RWPE1 (cell line): ENCODE results near the gene MAN2B2.

Experiments
- CTCF ChIA-PET: fragments of 350-600 bp; sonication (Branson Sonifier 250); formaldehyde crosslinking; extraction: SDS; loops from one replicate; lab custom pipeline; 2021; lab: Yijun Ruan, JAX
- POLR2A ChIA-PET: fragments of 400-600 bp; formaldehyde crosslinking; extraction: SDS; loops from one replicate; lab custom pipeline; 2020; ENCODE audit warnings: antibody characterized with exemption; ENCODE audit not compliant: low non-redundant PET; lab: Yijun Ruan, JAX
- DNase-seq: peaks from one replicate; pipeline ENCODE4 v3.0.0; 2012; ENCODE audit warnings: low spot score
- H3K27ac ChIP-seq: fragments of 450-650 bp; 2 replicates; pipeline ENCODE4 v1.5.1; 2017
- TF ChIP-seq, protein P1 (sequence below): fragments of 450-650 bp; conservative IDR thresholded peaks from 2 replicates; pipeline ENCODE4 v1.5.1; 2017; ENCODE audit warnings: low read depth, mild to moderate bottlenecking

The MAN2B2 gene

GRCh38 chr4:6592804-6593563 lies 18.0 kb downstream of the MAN2B2 start:
- ChIA-PET CTCF (interaction anchor here (0.5 to 0.7 kb wide), 4 partner anchors 20 to 1622 kb away, joined by 3 to 4 read pairs (median 3); no protein-coding TSS in a partner anchor), POLR2A (no interaction called here)
- no peak overlapping the region for H3K27ac ChIP-seq
- TF ChIP-seq, protein P1, sequence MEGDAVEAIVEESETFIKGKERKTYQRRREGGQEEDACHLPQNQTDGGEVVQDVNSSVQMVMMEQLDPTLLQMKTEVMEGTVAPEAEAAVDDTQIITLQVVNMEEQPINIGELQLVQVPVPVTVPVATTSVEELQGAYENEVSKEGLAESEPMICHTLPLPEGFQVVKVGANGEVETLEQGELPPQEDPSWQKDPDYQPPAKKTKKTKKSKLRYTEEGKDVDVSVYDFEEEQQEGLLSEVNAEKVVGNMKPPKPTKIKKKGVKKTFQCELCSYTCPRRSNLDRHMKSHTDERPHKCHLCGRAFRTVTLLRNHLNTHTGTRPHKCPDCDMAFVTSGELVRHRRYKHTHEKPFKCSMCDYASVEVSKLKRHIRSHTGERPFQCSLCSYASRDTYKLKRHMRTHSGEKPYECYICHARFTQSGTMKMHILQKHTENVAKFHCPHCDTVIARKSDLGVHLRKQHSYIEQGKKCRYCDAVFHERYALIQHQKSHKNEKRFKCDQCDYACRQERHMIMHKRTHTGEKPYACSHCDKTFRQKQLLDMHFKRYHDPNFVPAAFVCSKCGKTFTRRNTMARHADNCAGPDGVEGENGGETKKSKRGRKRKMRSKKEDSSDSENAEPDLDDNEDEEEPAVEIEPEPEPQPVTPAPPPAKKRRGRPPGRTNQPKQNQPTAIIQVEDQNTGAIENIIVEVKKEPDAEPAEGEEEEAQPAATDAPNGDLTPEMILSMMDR, result no peak
- DNase-seq, result no peak

GRCh38 chr4:6594341-6594740 lies 19.4 kb downstream of the MAN2B2 start:
- POLR2A ChIA-PET, result no interaction called here
- CTCF ChIA-PET, result no interaction called here
- no peak overlapping the region for H3K27ac ChIP-seq
- TF ChIP-seq, protein P1, result no peak
- DNase-seq, result no peak

GRCh38 chr4:6594826-6595355 lies 19.9 kb downstream of the MAN2B2 start:
- ChIA-PET POLR2A (no interaction called here), CTCF (no interaction called here)
- DNase-seq, result no peak
- TF ChIP-seq, protein P1, result no peak
- H3K27ac ChIP-seq, result no peak overlapping the region

DNA sequence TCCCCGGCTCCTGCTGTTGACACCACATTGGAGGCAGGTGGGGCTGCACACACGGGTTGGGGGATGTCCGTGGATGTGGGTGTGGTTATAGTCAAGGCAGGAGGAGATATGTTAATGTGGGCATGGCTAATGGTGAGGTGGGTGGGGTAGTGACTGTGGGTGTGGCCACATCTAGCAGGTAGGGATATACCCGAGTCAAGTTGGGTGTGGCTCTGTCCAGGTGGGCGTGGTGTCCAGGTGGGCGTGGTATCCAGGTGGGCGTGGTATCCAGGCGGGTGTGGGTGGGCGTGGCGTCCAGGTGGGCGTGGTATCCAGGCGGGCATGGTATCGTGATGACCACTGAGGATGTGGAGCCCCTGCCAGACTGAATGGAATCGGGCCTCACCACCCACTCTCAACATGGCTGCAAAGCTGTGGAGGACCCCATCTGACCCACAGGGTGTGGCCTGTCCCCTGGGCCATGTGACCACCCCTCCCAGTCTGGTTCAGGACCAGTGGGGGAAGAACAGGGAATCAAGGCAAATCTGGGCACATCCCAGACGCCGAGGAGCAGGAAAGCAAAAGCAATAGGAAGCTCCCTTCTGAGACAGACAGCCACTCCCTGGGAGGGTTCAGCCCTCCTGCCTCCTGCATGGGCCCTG lies 21.0 kb downstream of the MAN2B2 start:
- CTCF ChIA-PET, result interaction anchor here (0.6 kb wide), 1 partner anchor 15 kb away, joined by 3 read pairs; no protein-coding TSS in a partner anchor

DNA sequence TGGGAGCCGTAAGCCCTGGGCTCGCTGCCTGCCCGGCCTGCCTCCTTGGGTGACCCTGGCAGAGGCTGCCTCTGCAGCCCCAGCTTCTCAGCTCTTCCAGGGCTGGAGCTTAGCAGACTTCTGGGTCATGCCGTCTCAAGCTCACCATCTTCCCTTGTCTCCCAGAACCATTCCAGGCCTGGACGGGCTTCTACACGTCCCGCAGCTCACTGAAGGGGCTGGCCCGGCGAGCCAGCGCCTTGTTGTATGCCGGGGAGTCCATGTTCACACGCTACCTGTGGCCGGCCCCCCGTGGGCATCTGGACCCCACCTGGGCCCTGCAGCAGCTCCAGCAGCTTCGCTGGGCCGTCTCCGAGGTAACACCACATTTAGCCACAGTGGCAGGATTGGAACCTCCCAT lies 22.0 kb downstream of the MAN2B2 start:
- H3K27ac ChIP-seq, result no peak overlapping the region
- POLR2A ChIA-PET, result no interaction called here
- TF ChIP-seq, protein P1, result no peak
- no peak for DNase-seq
- CTCF ChIA-PET, result interaction anchor here (0.5 to 0.6 kb wide), 2 partner anchors 109 to 153 kb away, joined by 3 read pairs; no protein-coding TSS in a partner anchor

More for the DNA sequence above, 21.0 kb downstream of the MAN2B2 start:
- TF ChIP-seq, protein P1, result no peak
- H3K27ac ChIP-seq, result no peak overlapping the region; the same call in 1 of the 2 replicates
- peak; percentile 41 for DNase-seq
- POLR2A ChIA-PET, result no interaction called here

- CTCF ChIA-PET, result interaction anchor here (0.9 kb wide), 1 partner anchor 52 kb away, joined by 3 read pairs; no protein-coding TSS in a partner anchor
- POLR2A ChIA-PET, result no interaction called here
- DNase-seq, result no peak
- TF ChIP-seq, protein P1, result no peak
- H3K27ac ChIP-seq, result no peak overlapping the region
Measured at GRCh38 chr4:6598127-6598526, 23.1 kb downstream of the MAN2B2 start.
